ENCODE data around the gene TCERG1.

TCERG1 gene

DNA sequence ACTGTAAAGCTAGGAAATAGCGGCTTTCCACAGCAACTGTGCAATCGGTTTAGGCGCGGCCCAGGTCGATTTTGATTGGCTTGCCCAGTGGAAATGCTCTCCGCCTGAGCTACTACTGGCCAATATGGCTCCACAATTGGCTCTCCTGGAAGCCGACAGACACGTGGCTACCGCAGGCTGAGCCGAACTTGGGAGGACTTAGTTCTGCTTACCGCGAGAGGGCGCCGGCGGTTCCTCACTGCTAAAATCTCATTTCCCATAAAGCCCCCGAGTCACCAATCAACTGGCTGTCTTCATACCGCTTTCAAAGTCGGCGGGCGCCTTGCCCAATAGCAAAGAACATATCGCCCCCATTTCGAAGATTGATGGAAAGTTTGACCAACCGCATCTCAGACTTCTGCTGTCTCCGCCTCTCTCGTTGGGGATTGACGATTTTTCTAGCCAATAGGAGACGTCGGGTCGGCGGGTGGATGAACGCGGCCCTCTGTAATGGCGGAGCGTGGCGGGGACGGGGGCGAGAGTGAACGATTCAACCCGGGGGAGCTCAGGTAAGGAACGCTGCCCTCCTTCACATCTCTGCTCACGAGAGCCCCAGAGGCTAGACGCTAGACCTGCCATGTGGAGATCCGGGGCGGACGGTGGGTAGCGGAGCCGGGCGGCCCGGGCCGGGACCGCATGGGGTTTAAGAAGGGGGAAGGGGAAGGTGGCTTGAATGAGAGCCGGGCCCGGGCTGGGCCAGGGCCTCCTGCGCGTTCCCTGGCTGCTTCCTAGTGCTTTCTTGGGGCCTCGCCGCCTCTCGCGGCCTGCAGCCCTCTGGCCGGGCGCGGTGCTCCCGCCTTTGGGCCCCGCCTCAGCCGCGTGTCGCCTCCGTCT, at the start of gene TCERG1:
TSS of gene TCERG1 (plus strand) at position 473 of the 873 bp plus-strand sequence. CDS start at position 490, 17 bp downstream.
- TF ChIP-seq, protein P1, sequence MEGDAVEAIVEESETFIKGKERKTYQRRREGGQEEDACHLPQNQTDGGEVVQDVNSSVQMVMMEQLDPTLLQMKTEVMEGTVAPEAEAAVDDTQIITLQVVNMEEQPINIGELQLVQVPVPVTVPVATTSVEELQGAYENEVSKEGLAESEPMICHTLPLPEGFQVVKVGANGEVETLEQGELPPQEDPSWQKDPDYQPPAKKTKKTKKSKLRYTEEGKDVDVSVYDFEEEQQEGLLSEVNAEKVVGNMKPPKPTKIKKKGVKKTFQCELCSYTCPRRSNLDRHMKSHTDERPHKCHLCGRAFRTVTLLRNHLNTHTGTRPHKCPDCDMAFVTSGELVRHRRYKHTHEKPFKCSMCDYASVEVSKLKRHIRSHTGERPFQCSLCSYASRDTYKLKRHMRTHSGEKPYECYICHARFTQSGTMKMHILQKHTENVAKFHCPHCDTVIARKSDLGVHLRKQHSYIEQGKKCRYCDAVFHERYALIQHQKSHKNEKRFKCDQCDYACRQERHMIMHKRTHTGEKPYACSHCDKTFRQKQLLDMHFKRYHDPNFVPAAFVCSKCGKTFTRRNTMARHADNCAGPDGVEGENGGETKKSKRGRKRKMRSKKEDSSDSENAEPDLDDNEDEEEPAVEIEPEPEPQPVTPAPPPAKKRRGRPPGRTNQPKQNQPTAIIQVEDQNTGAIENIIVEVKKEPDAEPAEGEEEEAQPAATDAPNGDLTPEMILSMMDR (IDR thresholded peaks at IDR 0.05) = peak; percentile 55
- peak within 1 kb of the TSS; percentile 74 to 79 for H3K27ac ChIP-seq
- peak within 1 kb of the TSS; percentile 81 for H3K4me3 ChIP-seq
- peak; percentile 100 for DNase-seq (ENCODE audit: low spot score)

DNA sequence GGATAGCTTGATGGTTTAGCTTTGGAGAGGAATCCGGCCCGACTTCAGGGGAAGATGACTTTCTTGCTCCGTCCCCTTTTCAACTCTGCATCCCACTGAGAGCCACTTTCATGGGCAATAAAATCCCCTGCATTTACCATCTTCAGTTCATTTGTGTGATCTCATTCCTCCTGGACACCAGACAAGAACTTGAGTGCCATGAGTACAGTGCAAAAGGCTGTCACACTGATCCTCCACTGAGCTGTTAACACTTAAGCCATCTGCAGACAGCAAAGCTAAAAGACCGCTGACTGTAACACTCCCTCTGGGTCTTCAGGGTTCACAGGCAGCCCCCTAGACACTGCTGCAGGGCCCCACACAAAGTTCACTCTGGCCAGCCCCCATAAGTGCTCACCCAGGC, 48.3 kb upstream of the TCERG1 start:
- DNase-seq (ENCODE audit: low spot score) = no peak
- TF ChIP-seq, protein P1 (IDR thresholded peaks at IDR 0.05) = no peak
- Histone ChIP-seq H3K4me3 (no peak overlapping the region), H3K27ac (no peak overlapping the region)

- H3K27ac ChIP-seq = no peak overlapping the region
- no peak overlapping the region for H3K4me3 ChIP-seq
- no peak for DNase-seq (ENCODE audit: low spot score)
- TF ChIP-seq, protein P1 (IDR thresholded peaks at IDR 0.05) = no peak
Measured at GRCh38 chr5:146399481-146399880, 47.7 kb upstream of the TCERG1 start.

- TF ChIP-seq, protein P1 (IDR thresholded peaks at IDR 0.05) = no peak
- Histone ChIP-seq H3K4me3 (no peak overlapping the region), H3K27ac (no peak overlapping the region)
- no peak for DNase-seq (ENCODE audit: low spot score)
Measured at GRCh38 chr5:146400201-146400600, 46.9 kb upstream of the TCERG1 start.

DNA sequence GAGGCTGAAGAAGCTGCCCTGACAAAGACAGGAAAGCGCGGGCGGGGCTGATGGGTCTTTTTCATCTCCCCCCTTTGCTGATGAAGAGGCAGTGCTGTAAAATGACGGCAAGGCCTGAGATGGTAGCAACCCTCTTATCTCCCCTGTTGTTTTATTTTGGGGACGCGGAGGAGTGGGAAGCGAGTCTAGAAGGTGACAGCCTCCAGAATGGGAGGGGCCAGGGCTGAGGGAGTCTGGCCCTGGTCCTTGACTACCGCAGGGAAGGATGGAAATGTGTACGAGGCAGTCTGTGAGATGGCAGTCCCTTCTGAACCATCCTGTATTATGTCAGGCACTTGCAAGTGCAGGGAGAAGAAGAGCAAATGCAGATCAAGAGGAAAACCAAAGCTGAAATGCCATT, 46.1 kb upstream of the TCERG1 start:
- H3K4me3 ChIP-seq = no peak overlapping the region
- TF ChIP-seq, protein P1 (IDR thresholded peaks at IDR 0.05) = no peak
- no peak for DNase-seq (ENCODE audit: low spot score)
- no peak overlapping the region for H3K27ac ChIP-seq

- TF ChIP-seq, protein P1 (IDR thresholded peaks at IDR 0.05) = no peak
- Histone ChIP-seq H3K27ac (no peak overlapping the region), H3K4me3 (no peak overlapping the region)
- DNase-seq (ENCODE audit: low spot score) = no peak
Measured at GRCh38 chr5:146402949-146403348, 44.2 kb upstream of the TCERG1 start.

Measured in coronary artery (tissue), 2 donors.